HG03025 (cell line): Measurements from ENCODE around the gene EXOC4.

Source experiments
- ATAC-seq: cut with Tn5 transposase; IDR thresholded peaks from one replicate; pipeline ENCODE4 v1.9.1; 2021; ENCODE audit warnings: mild to moderate bottlenecking, moderate library complexity; ENCODE audit not compliant: unreplicated experiment, low FRiP score

EXOC4 gene

DNA sequence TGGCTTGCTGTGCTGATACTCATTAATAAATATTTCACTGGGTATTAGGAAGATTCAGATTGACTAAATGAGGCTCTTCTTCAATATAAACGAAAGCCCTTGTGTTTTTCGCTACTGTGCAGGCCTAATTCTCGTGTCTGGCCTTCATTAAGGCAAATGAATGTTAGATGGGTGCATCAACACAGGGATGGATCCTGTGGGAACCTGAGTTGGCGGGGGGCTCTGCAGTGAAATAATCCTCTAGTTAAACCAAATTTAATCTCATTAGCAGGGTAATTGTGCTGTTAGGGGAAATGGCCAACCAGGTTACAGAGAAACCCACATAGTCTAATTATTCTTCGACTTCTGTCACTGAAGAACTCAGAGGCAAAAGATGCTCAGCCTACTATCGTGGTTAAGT is 548.5 kb downstream of the EXOC4 start:
- ATAC-seq: no peak

DNA sequence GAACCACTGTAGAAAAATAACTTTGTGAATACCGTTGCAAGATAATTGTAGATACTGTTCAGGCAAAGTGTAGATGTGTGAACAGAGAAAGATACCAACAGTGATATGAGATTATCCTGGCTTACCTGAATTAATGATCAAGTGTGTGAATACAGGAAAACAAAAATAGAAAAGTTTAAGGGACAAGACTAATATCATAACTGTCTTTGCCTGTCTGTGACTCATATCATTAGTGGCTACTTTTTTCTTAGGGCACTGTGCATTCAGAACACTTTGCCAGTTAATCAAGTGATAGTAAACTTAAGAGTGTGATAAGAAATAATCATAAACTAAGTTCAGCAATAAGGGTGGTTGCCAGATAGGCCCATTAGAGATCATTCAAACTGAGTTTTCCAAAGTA is 551.2 kb downstream of the EXOC4 start:
- no peak for ATAC-seq

DNA sequence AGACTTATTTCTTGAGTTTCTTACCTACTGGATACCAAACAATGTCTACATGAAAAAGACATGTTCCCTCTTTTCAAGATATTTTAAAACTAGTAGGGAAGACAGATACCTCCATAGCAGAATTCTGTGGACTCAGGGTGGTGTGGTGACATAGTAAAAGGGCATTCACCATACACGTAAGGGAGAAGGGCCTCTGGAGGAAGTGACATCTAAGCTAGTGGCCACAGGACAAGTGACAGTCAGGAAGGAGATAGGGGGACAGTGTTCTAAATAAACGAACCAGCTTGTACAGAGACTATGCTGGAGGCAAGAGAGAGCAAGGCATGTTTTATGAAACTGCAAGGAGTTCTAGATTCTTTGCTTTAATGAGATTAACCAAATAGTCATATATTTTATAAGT is 552.5 kb downstream of the EXOC4 start:
- ATAC-seq: no peak

DNA sequence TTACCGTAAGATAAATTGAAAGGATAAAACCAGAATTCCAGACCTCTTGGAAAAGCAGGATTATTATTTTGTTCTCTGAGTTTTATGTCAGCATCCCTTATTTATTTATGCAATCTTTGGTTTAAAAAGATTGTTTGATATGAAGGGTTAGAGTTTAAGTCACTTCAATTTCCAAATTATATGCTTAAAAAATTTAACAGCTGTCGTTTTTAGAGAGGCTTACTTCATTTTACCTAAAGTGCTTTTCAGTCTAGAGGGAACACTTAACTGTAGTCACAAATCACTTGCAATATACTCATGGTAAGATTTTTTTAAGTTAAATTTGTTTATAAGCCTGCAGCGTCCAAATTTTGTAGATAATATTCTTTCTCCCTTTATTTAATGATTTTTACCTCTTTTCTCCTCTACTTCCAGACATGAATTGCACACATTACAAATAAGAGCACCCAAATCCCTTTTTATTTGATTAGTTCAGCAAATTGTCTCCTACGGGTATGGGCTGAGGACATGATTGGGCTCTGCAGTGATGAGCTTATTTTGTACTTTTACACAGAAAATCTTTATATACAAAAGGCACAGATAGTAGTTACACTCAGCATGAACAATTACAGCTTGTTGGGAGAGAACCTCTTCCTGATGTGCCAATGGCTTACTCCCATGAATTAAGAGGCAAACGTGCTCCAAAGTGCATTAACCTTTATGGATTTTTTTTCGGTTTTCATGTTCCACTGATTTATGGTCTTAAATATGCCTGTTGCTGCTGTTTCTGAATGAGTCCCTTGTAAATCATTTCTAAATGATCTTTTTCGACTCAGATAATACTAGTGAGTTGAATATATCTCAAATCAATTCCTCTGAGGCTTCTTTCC is 555.0 kb downstream of the EXOC4 start:
- ATAC-seq: no peak

DNA sequence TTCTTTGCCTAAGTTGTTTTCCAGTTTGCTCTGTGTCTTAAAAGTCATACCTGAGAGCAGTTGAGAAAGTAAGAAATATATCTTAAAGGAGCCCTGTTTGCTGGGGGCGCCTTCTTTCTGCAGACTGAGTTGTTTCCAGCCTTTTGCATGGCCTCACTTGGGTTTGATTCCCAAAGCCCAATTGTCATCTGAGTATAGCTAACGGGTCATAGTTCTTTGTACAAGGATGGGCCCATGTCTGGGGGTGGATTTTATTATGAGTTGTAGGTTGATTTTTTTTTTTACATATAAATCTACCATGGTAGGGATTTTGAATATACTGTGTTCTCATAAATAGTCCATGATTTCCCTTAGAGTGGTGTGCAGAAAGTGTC is 555.6 kb downstream of the EXOC4 start:
- ATAC-seq: no peak

DNA sequence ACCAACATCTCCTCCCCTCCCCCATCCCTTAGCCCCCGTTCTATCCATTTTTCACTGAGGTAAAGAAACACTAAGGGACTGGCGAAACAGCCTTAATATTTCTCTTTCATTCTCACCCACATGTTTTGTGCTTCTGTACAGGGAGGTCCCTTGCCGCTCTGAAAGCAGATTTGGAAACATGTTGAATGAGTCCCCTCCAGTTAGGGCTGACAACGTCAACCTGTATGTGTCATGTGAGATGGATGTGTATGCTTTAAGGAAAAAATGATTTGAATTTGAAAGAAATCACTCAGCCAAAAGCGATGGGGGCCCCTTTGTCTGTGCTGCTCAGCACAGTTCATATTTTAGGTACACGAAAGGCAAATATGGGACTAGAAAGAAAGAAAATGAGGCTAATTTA is 560.0 kb downstream of the EXOC4 start:
- ATAC-seq: no peak

DNA sequence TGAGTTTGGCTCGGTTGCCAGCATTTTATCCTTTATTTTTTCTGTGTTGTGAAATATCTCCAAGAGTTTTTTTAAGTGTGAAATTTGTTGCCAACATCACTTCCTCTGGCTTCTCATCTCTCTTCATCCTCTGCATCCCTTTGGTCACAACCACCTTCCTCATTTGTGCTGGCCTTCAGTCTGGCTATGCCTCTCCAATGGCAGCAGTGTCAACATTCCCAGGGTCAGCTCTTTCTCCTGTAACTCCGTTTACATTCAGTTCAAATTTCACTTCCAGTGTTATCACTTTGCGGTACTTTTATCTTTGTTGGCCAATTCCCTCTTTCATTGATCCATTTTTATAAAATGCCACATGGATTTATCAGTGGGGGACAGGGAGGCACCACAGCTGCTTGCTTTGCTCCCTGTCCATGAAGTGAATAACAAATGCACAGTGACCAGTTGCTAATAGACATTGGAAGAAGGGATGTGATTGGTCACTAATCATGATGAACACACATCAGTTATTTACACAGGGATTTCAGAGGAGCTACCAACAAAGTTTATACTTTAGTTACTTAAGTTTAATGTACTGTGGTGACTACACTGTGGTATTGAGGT is 562.8 kb downstream of the EXOC4 start:
- ATAC-seq: no peak

DNA sequence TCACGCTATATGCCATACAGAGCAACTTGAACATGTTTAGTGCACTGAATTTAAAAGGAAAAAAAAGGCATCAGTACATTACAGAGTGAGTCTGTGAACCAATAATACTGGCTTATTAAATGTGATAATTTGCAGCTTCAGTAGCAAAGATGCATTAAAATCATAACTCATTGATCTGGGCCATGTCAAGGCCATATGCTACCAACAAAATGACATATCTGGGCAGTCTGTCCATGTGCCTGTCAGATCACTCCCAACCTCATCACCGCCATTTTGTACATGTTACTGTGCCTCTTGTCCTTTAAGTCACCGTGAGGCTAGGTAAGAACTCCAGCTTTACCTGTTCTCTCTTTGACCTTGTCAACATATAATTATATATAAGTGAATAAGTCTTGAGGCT is 566.8 kb downstream of the EXOC4 start:
- ATAC-seq: no peak

DNA sequence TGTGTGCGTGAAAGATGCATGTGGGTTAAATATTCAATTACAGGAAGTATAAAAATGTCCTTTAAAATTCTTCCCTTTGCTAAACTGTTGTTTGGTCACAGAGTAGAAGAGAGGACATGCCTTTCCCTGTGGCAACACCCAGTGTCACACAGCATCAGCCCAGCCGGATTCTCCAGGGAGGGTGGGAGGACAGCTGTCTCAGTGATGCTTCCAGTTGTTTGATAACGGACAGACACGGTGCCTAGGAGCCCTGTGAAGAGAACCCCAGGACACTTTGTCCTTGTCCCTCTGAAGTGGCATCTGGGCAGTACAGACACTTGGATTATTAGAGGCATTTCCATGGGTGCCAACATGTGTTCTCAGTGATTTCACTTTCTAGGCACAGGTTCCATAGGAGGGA is 567.7 kb downstream of the EXOC4 start:
- no peak for ATAC-seq

DNA sequence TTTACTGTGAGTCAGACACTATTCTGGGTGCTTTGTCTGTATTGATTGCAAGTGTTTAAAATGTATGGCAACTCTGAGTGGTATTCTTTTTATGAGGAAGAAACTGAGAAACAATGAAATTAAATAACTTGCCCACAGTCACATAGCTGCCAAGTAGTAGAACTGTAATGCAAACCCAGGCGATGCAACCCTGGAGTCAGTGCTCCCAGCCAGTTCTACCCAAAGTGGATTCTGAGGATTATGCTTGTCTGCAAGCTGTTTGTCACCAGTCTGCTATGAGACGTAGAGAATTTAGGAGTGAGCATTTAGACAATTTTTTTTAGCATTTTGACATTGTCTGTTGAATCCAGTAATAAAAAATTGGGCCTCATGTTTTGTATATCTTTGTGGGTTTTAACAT is 568.3 kb downstream of the EXOC4 start:
- ATAC-seq: no peak

DNA sequence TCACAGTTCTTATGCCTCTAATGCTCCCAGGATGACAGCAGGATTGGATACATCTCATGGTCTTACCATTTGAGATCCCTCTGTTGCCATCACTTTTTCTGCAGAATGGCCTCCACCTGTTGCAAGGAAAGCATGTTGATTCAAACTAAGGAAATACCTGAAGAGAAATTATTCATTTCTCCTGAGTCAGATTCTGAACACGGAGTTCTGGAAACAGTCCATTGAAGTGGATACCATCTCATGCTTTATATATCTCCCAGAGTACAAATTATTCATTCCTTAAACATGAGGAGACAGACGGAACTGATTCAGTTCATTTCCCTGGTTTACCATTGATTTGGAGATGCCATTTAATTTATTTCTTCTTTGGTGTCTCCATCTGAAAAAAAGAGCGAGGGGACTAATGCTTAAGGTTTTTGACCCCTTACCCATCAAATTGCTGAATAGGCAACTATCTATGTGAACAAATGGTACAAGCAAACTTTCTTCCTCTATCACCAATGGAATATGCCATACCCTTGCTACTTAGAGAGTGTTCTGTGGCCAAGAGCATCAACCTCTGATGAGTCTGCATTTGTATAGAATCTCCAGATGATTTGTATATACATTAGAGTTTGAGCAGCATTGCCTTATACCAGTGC is 569.2 kb downstream of the EXOC4 start:
- no peak for ATAC-seq

DNA sequence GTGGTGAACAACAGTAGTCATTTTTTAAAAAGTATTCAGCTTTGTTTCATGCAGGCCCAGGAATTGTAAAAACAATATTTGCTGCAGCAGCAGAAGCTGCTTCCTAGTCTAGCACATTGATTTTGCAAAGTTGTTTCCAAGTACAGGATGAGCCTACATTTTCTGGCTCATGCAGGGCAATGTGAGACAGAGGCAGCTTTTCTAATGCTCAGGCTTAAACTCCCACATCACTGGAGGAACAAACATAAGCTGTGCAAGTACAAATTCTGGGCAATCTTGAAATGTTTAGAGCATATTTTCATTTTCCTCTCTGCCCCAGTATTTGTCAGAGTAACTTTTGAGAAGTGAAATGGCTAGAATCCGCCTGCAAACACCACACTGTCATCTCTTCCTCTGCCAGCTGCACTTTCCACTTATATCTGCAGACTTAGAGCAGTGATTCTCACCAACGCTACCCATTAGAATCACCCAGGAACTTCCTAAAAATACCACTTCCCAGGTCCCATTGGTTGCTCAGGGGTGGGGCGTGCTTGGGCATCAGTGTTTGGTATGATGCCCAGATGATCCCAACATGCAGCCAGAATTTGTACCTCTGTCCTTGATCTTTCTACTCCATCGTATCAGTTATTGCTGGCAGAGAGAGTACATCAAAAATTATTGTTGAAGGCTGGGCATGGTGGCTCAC is 570.1 kb downstream of the EXOC4 start:
- no peak for ATAC-seq

DNA sequence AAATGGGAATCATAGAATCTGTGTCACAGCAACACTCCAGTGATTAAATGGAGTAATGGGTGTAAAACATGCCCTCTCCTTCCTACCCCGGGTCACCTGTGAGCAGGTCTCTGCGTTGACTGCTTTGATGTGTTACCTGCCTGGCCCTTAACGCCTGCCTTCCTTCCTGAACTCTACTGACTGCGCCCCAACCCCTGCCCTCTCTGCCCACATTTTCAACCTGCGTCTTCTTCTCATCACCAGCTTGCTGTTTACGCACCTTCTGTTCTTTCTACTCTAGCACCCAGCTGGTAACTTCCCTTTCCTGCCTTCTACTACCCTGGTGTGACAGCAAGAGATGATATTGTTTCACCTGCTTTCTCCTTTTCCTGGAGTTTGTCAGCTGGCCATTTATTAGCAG is 571.3 kb downstream of the EXOC4 start:
- ATAC-seq: no peak

DNA sequence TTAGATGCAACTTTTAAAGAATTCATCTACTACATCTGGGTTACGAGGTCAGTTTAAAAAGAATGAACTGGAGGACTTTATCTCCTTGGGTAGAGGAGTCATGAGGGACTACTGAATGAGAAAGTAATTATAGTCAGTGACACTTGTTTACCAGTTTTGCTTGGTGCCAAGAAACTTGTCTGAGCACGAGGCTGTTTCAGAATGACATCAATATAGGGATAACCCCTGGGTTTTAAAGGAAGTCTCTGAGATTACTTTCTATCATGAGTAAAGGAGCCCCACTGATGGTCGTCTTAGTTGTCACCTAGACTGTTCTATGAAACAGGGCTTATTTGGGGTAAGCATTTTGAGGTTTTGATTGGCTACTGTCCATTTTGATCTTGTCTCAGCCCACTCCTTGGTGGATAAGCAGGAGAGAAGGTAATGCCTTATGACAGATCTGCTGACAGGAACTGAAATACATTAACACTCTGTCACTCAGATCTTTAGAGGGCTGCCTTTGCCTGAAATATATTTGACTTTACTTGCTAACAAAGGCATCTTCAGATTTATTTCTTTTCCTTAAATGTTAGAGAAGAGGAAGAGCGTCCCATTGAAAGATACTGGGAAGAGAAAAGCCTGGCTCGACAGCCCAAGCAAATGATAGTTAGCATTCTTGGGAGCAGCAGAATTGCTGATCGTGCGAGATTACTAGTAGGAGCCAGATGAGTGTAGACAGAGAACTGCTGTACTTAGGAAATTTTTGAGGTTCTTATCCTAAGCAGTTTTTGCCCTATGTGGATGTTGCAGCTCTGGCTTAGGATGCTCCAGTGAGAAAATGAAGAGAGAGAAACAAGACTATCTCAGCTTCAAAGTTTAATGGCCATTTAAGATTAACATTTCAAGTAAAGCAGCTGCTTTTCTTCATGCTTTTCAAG is 575.1 kb downstream of the EXOC4 start:
- no peak for ATAC-seq

DNA sequence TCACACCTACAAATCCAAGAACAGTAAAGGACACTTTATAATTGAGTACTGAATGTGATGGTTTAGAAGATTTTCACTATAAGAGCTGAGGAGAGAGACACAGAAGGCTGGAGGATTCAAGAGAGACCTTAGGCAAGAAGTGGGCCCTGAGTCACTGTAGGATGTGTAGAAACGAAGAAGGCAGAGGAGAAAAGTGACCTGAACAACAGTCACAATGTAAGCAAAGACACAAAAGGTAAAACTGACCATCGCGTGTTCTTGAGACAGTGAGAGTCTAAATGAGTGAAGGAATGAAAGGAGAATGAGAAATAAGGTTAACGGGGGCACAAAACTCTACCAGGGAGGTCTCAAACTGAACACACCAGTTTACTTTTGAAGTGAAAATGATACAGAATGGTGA is 576.0 kb downstream of the EXOC4 start:
- no peak for ATAC-seq

DNA sequence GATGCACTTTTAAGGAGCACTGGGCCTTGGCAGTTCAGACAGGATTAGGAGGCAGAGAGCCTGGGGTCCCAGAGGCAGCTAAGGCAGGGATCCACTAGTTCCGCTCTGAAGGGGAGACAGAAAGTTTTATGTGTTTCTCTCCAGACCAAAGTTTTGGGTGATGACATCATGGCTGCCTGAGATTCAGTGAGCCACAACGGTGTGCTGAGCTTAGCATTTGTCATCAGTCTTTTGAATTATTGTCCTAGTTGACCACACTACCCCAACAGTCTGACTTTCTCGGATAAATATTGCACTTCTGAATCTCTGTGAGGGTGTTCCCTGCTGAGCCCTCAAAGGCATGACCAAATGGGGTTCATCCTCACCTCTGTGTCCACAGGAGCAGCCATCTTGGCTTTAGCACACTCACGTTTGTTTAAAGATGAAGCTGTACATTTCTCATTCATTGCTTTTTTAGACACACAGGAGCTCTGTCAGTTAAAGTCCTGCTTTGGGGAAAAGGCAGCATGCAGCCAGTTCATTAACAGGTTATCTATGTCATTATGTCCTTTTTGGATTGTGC is 576.5 kb downstream of the EXOC4 start:
- ATAC-seq: no peak

DNA sequence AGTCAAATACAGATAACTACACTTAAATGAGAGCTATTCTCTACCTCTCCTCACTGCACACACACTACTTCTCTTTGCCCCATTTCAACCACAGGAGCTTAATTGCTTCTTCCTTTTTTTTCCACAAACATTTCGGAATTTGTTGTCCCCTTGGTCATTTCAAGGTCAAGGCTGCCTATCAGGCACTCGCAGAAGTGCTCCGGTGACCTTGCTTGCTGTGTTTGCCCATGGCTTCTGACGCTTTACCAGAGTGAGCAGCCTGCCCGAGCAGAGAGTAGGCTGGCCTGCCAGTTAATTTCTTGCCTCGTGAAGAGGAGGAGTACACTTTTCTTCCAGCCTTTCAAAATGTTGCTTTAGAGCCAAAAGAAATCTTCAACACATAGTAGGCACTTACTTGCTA is 577.2 kb downstream of the EXOC4 start:
- no peak for ATAC-seq

DNA sequence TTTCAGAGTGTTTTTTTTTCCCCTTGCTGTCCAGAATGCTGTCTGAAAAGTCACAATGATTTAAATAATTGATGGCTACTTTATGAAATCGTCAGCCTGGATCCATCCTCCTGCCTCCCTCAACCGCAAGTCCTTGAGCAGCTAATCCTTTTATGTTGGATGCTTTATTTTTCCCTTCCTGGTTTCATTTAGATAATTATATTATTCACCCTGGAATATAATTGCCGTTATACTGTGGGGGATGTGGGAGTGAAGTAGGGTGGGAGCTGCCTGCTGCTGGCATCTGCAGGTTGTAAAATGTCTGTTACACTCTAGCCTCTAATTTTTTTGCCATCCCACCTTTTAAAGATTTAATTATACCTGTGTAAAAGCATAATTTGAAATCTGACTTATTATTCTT is 583.8 kb downstream of the EXOC4 start:
- ATAC-seq: no peak

DNA sequence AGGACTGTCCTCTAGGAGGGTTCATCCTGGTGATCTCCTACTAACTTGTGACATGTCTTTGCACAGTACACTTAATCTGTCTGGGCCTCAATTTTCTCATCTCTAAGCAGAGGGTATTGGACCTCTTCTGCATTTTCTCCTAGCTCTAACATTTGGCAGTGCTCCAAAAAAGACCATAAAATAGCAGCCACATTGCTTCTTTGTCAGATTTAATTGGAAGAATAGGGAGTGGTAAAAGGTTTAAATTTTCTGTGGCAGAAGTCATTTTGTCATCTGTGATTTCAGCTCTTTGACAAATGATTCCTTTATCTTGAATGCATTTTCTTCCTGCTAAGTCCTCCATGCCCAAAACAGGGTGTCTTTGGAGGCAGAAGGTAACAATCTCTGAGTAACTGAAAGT is 584.3 kb downstream of the EXOC4 start:
- no peak for ATAC-seq

DNA sequence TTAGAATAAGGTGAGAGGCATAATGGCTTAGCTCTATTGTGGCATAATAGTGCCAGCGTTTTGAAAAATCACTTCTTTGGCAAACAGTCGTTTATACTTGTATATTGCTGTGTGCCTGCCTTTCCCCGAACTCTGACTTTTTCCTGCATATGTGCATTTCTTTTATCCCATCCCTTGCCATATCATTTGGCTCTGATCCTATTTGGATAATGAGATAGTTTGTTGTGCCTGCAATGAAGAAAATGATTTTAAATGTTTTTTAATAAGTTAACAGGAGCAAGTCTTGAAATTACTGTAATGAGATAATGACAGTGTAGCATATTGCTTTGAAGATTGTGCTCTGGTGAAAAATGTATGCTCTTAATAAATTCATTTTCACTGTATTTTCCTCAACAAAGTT is 586.2 kb downstream of the EXOC4 start:
- ATAC-seq: no peak
